ENCODE data around the gene CNKSR3. TPM values are rescaled to one million over a fixed set of nuclear protein-coding genes. Genes with fewer than 3 reads are reported as not detected.

CNKSR3 gene
- total RNA-seq, 4 donors from 2014 or later, result 10.4 to 23.9 (median 19.6) TPM

DNA sequence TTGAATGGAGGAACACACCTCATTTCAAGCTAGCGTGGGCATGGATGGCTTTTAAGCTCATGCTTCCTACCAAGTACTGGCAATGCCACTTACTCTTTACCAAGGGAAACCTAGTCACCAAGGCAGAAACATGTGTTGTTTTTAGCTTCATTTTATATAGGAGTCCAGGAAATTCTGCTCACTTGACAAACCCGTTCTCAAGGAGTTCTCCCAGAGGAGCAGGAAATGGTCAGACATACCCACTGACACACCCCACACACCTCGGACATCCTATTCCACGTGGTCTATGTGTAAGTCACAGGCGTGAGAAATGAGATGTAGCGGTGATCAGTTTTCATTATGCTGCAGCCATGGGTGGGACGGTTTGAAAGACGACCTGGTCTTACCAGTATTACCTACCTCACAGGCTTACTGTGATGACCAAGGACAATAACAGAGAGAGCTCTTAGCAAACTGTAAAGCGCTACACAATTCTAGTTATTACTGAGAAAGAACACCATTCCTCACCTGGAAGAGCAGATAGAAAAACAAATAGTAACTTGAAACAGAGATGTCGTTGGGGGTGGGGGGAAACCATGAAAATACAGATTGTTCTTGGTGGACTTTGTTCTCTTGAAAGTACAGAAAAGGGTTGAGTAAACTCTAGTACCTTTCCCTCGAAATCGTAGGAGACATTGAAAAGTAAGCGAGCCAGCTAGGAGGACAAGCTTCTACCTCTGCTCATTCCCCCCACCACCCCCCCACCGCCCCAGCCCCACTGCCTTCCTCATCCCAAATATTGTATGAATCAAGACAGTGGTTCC is 1.7 kb downstream of the CNKSR3 start:
- Histone ChIP-seq H3K4me3 (peak overlapping the region; percentile 71 to 94 (median 86)), H3K27me3 (no peaks in the 10 kb centered on the region), H3K9me3 (no peaks in the 10 kb centered on the region), H3K36me3 (no peaks in the 10 kb centered on the region), H3K4me1 (peaks cover 31 to 67% (median 63%) of the 10 kb centered on the region in 4 donors), H3K27ac (replicated peaks in 1 of 4) (peak overlapping the region; percentile 94 to 98 (median 96))
- no peak for DNase-seq (ENCODE audit: extremely low spot score)
- peak; percentile 45 to 59 for TF ChIP-seq POLR2AphosphoS5 (IDR thresholded peaks at IDR 0.05)
- TF ChIP-seq EP300 (IDR thresholded peaks at IDR 0.05), result no peak
- intact Hi-C loops (cut with DNase I), result loop anchor here (5.0 kb wide), 2 partner anchors 61 to 96 kb away; no protein-coding TSS in a partner anchor
- 19% methylated on average over 14 of the region's 14 CpGs for WGBS

DNA sequence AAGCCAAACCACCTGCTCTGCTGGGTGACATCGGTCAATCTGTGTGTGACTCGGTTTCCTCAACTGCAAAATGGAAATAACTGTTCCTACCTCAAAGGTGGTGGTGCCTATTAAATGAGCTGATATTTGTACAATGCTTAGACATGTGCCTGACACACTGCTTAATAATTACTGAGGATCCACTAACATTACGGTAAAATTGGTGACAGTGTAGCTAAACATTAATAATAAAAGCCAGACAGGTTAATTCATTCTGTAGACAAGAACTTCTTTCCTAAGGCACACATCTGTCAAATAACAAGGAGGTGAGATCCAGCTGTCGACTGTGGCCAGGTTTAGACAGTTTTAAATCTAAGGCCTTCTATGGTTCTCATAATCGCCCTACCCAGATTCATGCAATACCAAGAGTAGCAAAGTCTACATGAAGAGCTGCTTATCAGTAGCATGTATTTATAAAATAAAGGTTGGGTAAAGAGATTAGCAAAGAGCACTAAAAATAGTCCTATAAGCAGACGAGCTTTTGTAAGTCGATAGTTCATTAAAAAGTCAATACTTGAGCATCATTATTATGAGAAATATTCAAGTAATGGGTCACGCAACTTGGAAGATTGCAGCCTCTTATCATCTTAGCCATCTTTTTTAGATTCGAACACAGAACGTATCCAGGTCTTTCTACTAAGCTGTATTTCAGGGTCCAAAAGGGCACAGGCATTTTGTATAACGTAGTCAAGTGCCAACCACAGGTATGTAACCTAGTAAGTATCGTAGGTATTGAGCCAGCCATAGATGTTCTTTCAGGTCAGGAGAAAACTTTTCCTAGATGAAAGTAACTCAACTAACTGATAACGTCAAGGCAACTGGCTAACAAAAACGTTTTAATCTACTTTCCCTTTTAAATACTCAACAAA is 3.2 kb downstream of the CNKSR3 start:
- TF ChIP-seq EP300 (IDR thresholded peaks at IDR 0.05) (no peak), POLR2A (IDR thresholded peaks at IDR 0.05; ENCODE audit: low read depth) (no peak), POLR2AphosphoS5 (IDR thresholded peaks at IDR 0.05) (no peak)
- TF ChIP-seq, protein P1, sequence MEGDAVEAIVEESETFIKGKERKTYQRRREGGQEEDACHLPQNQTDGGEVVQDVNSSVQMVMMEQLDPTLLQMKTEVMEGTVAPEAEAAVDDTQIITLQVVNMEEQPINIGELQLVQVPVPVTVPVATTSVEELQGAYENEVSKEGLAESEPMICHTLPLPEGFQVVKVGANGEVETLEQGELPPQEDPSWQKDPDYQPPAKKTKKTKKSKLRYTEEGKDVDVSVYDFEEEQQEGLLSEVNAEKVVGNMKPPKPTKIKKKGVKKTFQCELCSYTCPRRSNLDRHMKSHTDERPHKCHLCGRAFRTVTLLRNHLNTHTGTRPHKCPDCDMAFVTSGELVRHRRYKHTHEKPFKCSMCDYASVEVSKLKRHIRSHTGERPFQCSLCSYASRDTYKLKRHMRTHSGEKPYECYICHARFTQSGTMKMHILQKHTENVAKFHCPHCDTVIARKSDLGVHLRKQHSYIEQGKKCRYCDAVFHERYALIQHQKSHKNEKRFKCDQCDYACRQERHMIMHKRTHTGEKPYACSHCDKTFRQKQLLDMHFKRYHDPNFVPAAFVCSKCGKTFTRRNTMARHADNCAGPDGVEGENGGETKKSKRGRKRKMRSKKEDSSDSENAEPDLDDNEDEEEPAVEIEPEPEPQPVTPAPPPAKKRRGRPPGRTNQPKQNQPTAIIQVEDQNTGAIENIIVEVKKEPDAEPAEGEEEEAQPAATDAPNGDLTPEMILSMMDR (IDR thresholded peaks at IDR 0.05), result no peak
- Histone ChIP-seq H3K27me3 (no peaks in the 10 kb centered on the region), H3K4me3 (peak overlapping the region in 1 of 4 donors; percentile 94), H3K9me3 (no peaks in the 10 kb centered on the region), H3K27ac (replicated peaks in 1 of 4) (peak overlapping the region in 1 of 4 donors; percentile 96), H3K36me3 (no peaks in the 10 kb centered on the region), H3K4me1 (peaks cover 35 to 81% (median 70%) of the 10 kb centered on the region in 4 donors)
- WGBS, result 67% methylated on average over 14 of the region's 14 CpGs
- intact Hi-C loops (cut with DNase I), result loop anchor here (5.0 kb wide), 2 partner anchors 60 to 95 kb away; no protein-coding TSS in a partner anchor
- DNase-seq (ENCODE audit: extremely low spot score), result no peak

DNA sequence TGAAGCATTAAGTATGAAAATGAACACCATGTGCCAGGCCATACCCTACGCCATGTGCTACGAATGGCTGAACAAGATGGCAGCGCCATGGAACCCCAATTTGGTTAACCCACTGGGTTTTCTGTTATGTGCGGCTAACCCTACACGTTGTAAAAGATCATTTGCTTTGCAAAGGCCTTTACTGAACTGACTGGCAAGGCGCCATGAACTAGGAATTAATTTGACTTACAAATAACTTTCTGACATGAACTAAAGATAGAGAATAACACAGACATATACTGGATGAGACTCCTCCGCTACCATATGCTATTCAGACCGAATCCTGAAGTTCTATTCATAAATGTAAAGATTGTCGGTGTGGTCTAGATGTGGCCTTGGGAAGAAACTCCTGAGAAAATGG is 3.9 kb downstream of the CNKSR3 start:
- no peak for DNase-seq (ENCODE audit: extremely low spot score)

DNA sequence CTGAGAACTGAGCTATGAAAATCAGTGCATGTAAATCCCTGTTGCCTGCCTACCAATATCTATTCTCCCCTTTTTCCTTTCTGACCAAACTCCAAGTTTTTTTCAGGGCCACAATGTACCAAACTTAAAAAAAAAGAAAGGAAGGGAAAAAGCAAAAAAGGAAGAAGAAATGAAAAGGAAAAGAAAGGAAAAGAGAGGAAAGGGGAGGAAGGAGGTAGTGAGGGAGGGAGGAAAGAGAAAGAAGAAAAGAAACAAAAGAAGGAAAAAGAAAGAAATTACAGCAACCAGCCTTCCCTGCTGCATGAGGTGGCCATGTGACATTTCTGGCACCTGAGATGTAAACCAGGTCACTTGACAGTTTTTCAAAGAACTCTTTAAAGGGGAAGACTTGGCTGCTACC is 4.4 kb downstream of the CNKSR3 start:
- TF ChIP-seq POLR2A (IDR thresholded peaks at IDR 0.05; ENCODE audit: low read depth), result no peak
- no peak for TF ChIP-seq POLR2AphosphoS5 (IDR thresholded peaks at IDR 0.05)
- TF ChIP-seq EP300 (IDR thresholded peaks at IDR 0.05), result no peak
- TF ChIP-seq, protein P1 (IDR thresholded peaks at IDR 0.05), result no peak
- Histone ChIP-seq H3K9me3 (no peaks in the 10 kb centered on the region), H3K36me3 (no peaks in the 10 kb centered on the region), H3K4me1 (peaks cover 28 to 81% (median 62%) of the 10 kb centered on the region in 4 donors), H3K4me3 (no peak overlapping the region), H3K27ac (replicated peaks in 1 of 4) (peak overlapping the region in 2 of 4 donors; percentile 16 to 25), H3K27me3 (no peaks in the 10 kb centered on the region)
- DNase-seq (ENCODE audit: extremely low spot score), result no peak
- intact Hi-C loops (cut with DNase I), result loop anchor here (5.0 kb wide), 2 partner anchors 59 to 94 kb away; no protein-coding TSS in a partner anchor

More for the DNA sequence above, 3.9 kb downstream of the CNKSR3 start:
- WGBS, result 84% methylated on average over 9 of the region's 9 CpGs
- Histone ChIP-seq H3K4me3 (peak overlapping the region in 1 of 4 donors; percentile 94), H3K36me3 (no peaks in the 10 kb centered on the region), H3K4me1 (peaks cover 30 to 81% (median 64%) of the 10 kb centered on the region in 4 donors), H3K9me3 (no peaks in the 10 kb centered on the region), H3K27me3 (no peaks in the 10 kb centered on the region), H3K27ac (replicated peaks in 1 of 4) (peak overlapping the region in 2 of 4 donors; percentile 16 to 25)
- TF ChIP-seq POLR2AphosphoS5 (IDR thresholded peaks at IDR 0.05) (no peak), EP300 (IDR thresholded peaks at IDR 0.05) (no peak)
- intact Hi-C loops (cut with DNase I), result loop anchor here (5.0 kb wide), 2 partner anchors 59 to 94 kb away; no protein-coding TSS in a partner anchor

DNA sequence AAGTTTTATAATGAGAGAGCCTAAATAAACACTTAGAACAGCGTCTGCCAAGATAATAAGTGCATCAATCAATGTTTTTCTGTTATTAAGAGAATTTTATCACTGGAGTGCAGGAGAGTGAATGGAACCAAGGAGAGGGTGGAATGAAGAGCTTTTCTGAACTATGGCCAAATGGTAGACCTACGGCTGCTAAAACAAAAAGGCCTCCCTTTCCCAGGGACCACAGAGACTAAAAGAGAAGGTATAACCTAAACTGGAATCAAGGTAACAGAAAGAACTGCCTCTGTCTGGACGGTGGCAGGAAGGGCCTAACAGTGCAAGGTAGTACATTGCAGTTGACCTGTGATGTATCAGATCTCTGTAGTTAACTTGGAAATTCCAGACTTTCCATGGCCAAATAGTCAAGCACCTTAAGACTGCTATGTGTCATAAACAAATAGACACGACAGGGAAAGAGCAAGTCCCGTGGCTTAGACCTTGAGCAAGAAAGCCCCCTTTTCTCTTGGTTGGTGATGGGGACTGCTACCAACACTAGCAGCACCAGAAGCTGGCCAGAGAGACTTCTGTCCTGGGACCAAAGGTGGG is 5.5 kb downstream of the CNKSR3 start:
- H3K4me3 ChIP-seq, result no peak overlapping the region
- intact Hi-C loops (cut with DNase I), result loop anchor here (5.0 kb wide), 2 partner anchors 58 to 93 kb away; no protein-coding TSS in a partner anchor
- no peak for DNase-seq (ENCODE audit: extremely low spot score)
- WGBS, result 79% methylated on average over 5 of the region's 5 CpGs
- no peaks in the 10 kb centered on the region for H3K36me3 ChIP-seq
- H3K9me3 ChIP-seq, result no peaks in the 10 kb centered on the region
- TF ChIP-seq, protein P1 (IDR thresholded peaks at IDR 0.05), result no peak
- peaks cover 31 to 89% (median 70%) of the 10 kb centered on the region in 4 donors for H3K4me1 ChIP-seq
- no peak overlapping the region for H3K27ac ChIP-seq (replicated peaks in 1 of 4)
- no peaks in the 10 kb centered on the region for H3K27me3 ChIP-seq
